Mesodermal cell (in vitro differentiated cells): ENCODE data around the gene NEK11.
"Not testable (repeated sequence)": the region's sequence is repeated elsewhere in the genome, so short reads cannot be mapped to it uniquely, and the experiment has no call there.

Experiments
- H3K27ac ChIP-seq: 2 replicates; pipeline ENCODE4 v1.7.0; 2013; ENCODE audit warnings: mild to moderate bottlenecking, low read depth, low read length, moderate library complexity; ENCODE audit not compliant: severe bottlenecking
- H3K36me3 ChIP-seq: 2 replicates; pipeline ENCODE4 v1.7.1; 2013; ENCODE audit warnings: mild to moderate bottlenecking, low read length, moderate library complexity; ENCODE audit not compliant: control insufficient read depth, insufficient read depth
- H3K4me1 ChIP-seq: one replicate; pipeline ENCODE4 v1.7.1; 2013; ENCODE audit warnings: mild to moderate bottlenecking, low read length; ENCODE audit not compliant: insufficient read depth, control insufficient read depth, poor library complexity, severe bottlenecking
- H3K4me3 ChIP-seq: 2 replicates; pipeline ENCODE4 v1.7.0; 2013; ENCODE audit warnings: low read length, control low read depth, mild to moderate bottlenecking; ENCODE audit not compliant: insufficient read depth, poor library complexity, severe bottlenecking; ENCODE audit errors: extremely low read depth
- H3K9me3 ChIP-seq: 2 replicates; pipeline ENCODE4 v1.7.1; 2013; ENCODE audit warnings: mild to moderate bottlenecking, low read length, moderate library complexity; ENCODE audit not compliant: control insufficient read depth
- WGBS, 2 experiments: methylation state at CpG; one replicate each; pipeline ENCODE4 v1.1.5; 2013; ENCODE audit warnings: missing lambda C conversion rate in 2 of 2; ENCODE audit not compliant: insufficient coverage in 2 of 2; 5-methylcytosine and 5-hydroxymethylcytosine counted together

Gene NEK11

DNA sequence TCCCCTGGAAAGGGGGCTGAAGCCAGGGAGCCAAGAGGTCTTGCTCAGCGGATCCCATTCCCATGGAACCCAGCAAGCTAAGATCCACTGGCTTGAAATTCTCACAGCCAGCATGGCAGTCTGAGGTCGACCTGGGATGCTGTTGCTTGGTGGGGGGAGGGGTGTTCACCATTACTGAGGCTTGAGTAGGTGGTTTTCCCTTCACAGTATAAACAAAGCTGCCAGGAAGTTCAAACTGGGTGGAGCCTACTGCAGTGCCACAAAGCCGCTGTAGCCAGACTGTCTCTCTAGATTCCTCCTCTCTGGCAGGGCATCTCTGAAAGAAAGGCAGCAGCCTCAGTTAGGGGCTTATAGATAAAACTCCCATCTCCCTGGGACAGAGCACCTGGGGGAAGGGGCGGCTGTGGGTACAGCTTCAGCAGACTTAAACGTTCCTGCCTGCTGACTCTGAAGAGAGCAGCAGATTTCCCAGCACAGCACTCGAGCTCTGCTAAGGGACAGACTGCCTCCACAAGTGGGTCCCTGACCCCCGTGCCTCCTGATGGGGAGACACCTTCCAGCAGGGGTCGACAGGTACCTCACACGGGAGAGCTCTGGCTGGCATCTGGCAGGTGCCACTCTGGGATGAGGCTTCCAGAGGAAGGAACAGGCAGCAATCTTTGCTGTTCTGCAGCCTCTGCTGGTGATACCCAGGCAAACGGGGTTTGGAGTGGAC, 15.8 kb downstream of the NEK11 start:
- H3K9me3 ChIP-seq, H3K27ac ChIP-seq, H3K4me1 ChIP-seq, H3K4me3 ChIP-seq, H3K36me3 ChIP-seq: not testable (repeated sequence)
- WGBS, 2 experiments = 81 to 88% methylated on average over 6 to 9 of the region's 10 CpGs

DNA sequence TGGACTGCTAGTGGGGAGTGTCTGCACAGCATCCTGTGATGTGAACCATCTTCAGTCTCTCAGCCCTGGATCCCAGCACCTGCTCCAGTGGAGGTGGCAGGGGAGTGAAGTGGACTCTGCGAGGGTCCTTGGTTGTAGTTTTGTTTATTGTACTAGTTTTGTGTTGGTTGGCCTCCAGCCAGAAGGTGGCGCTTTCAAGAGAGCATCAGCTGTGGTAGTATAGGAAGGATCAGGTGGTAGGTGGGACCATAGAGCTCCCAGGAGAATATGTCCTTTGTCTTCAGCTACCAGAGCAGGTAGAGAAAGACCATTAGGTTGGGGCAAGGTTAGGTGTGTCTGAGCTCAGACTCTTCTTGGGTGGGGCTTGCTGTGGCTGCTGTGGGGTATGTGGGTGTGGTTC, 20.9 kb downstream of the NEK11 start:
- H3K4me1 ChIP-seq = no peaks in the 10 kb centered on the region
- WGBS, 2 experiments = 80 to 83% methylated on average over 2 of the region's 2 CpGs
- no peak overlapping the region for H3K4me3 ChIP-seq
- H3K36me3 ChIP-seq = no peaks in the 10 kb centered on the region
- no peak overlapping the region for H3K27ac ChIP-seq
- no peaks in the 10 kb centered on the region for H3K9me3 ChIP-seq

DNA sequence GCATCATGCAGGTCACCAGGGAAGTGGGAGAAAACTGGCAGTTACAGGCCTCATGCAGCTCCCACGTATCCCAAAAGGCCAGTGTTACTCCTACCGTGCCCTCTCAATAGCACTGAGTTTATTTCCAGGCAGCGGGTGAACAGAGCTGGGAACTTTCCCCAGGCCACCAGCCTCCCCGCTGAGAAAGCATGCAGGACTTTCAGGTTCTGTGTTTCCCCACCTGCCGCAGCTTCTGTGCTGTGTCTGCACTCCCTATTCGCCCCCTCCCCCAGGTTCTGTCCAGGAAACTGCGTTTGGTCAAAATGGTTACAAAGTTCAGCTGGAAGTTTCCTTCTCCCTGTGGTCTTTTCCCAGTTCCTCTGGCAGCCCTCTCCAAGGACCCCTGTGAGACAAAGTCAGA, 21.4 kb downstream of the NEK11 start:
- no peaks in the 10 kb centered on the region for H3K4me1 ChIP-seq
- no peaks in the 10 kb centered on the region for H3K36me3 ChIP-seq
- H3K4me3 ChIP-seq = no peak overlapping the region
- no peaks in the 10 kb centered on the region for H3K9me3 ChIP-seq
- H3K27ac ChIP-seq = no peak overlapping the region
- WGBS, 2 experiments = 94 to 96% methylated on average over 7 of the region's 7 CpGs

DNA sequence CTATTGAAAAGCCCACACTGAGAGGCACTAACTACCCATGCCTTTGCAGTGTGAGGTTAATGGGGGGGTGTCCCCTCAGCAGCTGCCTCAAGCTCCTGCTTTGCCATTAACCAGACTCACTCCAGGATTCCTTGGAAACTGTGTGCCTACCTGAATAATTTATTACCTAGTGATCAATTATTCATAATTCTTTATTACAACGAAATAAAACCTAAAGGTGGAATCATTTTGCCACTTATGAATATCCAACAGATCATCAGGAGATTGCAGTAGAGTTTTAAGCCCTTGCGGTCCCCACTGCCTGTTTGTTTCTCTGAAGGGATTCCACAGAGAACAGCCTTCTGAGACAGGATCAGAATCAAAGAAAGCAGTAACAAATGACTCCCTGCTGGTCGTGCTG, 23.3 kb downstream of the NEK11 start:
- no peak overlapping the region for H3K27ac ChIP-seq
- no peaks in the 10 kb centered on the region for H3K4me1 ChIP-seq
- no peak overlapping the region for H3K4me3 ChIP-seq
- H3K9me3 ChIP-seq = no peaks in the 10 kb centered on the region
- H3K36me3 ChIP-seq = no peaks in the 10 kb centered on the region
- 56 to 100% methylated on average over 1 to 2 of the region's 3 CpGs for WGBS, 2 experiments

DNA sequence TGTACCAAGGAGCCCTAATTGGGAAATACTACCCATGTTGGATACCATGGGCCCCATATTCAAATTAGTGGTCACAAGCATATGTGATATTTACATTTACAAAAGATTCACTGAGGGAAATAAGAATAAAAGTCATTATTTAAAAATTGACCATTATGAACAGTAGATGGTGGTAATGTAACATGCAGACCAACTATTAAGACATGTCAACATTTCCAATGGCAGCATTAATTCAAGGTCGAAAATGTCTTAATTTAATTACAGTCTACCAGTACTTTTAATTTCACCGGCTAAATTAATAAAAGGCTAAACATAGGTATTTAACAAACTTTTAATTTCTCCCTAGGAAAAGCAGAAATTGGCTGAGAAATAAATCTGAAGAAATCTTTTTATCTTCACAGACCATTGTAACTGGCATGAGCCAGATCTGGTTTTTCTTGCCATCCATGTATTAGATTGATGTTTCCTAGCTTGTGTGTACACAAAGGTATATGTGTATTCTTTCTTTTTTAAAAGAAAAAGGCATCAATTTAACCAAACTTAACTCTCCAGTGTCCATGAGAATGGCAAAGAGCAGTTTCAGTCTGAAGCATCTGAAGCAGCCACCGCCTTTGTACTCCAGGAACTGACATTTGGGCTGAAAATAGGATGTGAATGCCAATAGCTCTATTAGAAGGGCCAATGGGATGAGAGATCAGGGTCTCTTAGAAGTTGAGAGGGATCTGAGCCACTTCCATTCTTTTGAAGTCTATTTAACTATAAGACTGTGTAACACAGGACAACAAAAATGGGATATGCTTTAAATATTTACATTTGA, 26.6 kb downstream of the NEK11 start:
- WGBS, 2 experiments = 58% methylated on average over 2 of the region's 3 CpGs; no CpG with 5 or more reads in 1 of the 2 experiments
- Histone ChIP-seq H3K27ac (no peak overlapping the region), H3K4me3 (no peak overlapping the region)

DNA sequence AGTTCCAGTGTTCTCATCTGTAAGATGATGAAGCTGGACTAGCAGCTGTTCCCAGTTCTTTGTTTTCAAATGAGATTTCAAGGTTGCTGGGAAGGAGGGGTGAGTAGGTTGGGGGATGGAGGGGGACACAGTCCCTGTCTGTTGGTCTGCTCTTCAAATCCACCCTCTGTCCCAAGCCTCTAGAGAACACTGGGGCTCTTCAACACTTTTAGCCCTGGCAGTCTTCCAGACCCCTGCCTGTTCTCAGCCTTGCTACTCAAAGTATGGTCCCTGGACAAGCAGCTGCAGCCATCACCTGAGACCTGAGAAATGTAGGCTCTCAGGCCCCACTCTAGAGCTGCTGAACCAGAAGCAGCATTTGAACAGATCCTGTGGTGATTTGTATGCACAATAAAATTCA, 41.3 kb downstream of the NEK11 start:
- Histone ChIP-seq H3K27ac (no peak overlapping the region), H3K36me3 (no peaks in the 10 kb centered on the region), H3K4me1 (peaks cover 14% of the 10 kb centered on the region), H3K9me3 (no peaks in the 10 kb centered on the region), H3K4me3 (no peak overlapping the region)

More for the DNA sequence above, 26.6 kb downstream of the NEK11 start:
- H3K36me3 ChIP-seq = no peaks in the 10 kb centered on the region
- H3K4me1 ChIP-seq = no peaks in the 10 kb centered on the region
- H3K9me3 ChIP-seq = no peaks in the 10 kb centered on the region

DNA sequence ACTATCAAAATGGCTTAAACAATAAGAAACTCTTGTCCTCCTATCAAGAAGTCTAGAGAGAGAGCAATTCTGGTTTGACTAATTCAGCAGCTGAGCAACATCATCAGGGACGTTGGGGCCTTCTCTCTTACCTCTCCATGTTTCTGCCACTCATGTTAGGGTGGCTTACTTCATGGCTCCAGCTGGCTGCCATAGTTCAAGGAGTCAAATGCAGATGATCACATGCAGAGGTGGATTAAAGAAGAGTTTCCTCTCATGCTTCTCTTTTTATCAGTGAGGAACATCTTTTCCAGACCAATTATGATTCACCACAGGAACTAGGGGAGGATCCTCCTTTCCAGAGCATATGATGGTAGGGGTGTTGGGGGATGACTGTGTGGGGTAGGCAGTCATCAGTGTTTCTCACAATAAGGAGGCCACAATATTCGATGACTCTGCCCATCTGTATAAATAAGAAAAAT, 45.5 kb downstream of the NEK11 start:
- 57% methylated on average over 1 of the region's 2 CpGs; no CpG with 5 or more reads in 1 of the 2 experiments for WGBS, 2 experiments
- Histone ChIP-seq H3K36me3 (no peaks in the 10 kb centered on the region), H3K27ac (peak overlapping the region; percentile 72), H3K9me3 (no peaks in the 10 kb centered on the region), H3K4me3 (no peak overlapping the region), H3K4me1 (peaks cover 24% of the 10 kb centered on the region)

DNA sequence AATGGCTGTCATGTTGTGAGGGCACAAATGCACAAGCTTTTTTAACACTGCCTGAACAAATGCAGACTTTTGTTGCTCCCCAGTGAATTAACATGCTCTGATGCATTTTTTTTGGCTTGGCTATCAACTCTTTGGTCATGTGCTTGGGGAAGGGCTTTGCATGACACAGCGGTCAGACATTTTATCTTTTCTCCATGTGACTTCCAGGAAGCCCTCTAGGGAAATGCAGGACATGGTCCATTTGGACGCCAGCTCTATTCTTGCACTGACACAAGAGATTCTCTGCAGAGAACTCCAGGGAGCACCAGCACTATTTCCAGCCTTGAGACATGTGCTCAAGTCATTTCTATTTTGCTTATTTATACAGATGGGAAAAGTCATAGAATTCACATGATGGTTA, 46.2 kb downstream of the NEK11 start:
- 90 to 94% methylated on average over 2 of the region's 2 CpGs for WGBS, 2 experiments
- no peaks in the 10 kb centered on the region for H3K36me3 ChIP-seq
- H3K27ac ChIP-seq = peak overlapping the region; percentile 72
- H3K4me3 ChIP-seq = no peak overlapping the region
- no peaks in the 10 kb centered on the region for H3K9me3 ChIP-seq
- peaks cover 24% of the 10 kb centered on the region for H3K4me1 ChIP-seq

DNA sequence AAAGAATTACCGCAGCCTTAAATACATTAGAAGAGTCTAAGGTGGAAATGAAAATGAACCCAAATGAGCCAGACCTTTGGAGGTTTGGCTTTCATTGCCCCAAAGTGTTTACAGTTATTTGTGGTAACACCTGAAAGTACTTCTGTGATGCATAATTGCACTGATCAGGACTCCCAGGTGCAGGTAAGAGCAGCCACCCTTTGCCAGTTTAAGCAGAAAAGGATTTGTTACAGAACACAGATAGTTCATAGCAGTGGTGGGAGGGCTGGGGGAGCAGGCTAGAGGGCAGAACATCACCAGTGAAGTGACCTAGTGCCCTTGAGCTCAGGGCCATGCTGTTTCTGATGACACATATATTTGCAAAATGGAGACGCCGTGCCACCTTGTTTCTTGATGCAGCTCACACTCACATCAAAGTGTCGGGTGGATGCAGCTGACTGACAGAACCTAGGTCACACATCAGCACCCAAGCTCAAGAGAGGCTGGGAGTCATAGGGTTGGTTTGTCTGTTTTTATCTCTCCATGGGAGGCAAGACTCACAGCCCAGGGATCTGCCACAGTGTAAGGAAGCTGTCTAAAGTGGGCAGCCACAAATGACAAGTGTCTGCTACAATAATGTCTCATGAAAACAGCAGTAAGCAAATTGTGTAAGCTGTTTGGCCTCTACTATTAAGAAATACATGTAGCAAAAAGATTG, 49.1 kb downstream of the NEK11 start:
- Histone ChIP-seq H3K36me3 (no peaks in the 10 kb centered on the region), H3K27ac (no peak overlapping the region), H3K4me3 (no peak overlapping the region), H3K9me3 (no peaks in the 10 kb centered on the region), H3K4me1 (peaks cover 24% of the 10 kb centered on the region)
- WGBS, 2 experiments = no CpG with 5 or more reads among the region's 4 CpGs

DNA sequence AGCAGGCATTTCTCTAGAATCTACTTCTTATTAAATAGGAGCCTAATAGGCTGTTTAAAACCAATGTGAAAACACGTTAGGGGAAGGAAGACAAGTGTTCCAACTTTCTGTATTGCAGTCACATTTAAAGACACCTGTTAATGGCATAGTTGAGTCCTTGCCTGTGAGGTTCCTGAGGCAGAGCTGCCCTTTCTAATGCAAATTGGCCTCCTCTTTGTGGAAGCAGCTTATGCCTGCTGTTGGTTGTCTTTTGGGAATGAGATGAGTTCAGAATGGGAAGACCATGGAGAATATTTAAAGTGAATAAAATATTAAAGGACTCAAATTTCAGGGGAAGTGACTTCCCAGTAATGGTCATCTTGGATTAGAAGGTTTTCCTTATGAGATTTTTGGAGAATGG, 51.2 kb downstream of the NEK11 start:
- peaks cover 10% of the 10 kb centered on the region for H3K4me1 ChIP-seq
- H3K36me3 ChIP-seq = no peaks in the 10 kb centered on the region
- WGBS, 2 experiments = 25% methylated on average over 1 of the region's 1 CpG; no CpG with 5 or more reads in 1 of the 2 experiments
- no peak overlapping the region for H3K4me3 ChIP-seq
- no peak overlapping the region for H3K27ac ChIP-seq
- no peaks in the 10 kb centered on the region for H3K9me3 ChIP-seq
